Activated T-helper 1 cell treated with Interleukin-2 at 50 U/mL for 16 hours (primary cell): ENCODE measurements around the gene CCDC60.

ENCODE experiments used
- DNase-seq: peaks from one replicate; pipeline ENCODE4 v3.0.0-alpha.2; 2020; ENCODE audit warnings: low read depth

Gene CCDC60

GRCh38 chr12:119544765-119545625 lies 210.5 kb downstream of the CCDC60 start:
- peak; percentile 5 for DNase-seq

- DNase-seq, result no peak
These were observed 211.8 kb downstream of the CCDC60 start for GRCh38 chr12:119546340-119546739.

- no peak for DNase-seq
These were observed 212.5 kb downstream of the CCDC60 start for GRCh38 chr12:119547001-119547400.

GRCh38 chr12:119556854-119557253 lies 222.3 kb downstream of the CCDC60 start:
- DNase-seq, result no peak

- no peak for DNase-seq
These were observed 230.9 kb downstream of the CCDC60 start for GRCh38 chr12:119565404-119565803.

- no peak for DNase-seq
These were observed 236.2 kb downstream of the CCDC60 start for GRCh38 chr12:119570771-119571170.

GRCh38 chr12:119573086-119573485 lies 238.6 kb downstream of the CCDC60 start:
- DNase-seq, result no peak

GRCh38 chr12:119574255-119574654 lies 239.7 kb downstream of the CCDC60 start:
- no peak for DNase-seq

- DNase-seq, result no peak
These were observed 241.7 kb downstream of the CCDC60 start for GRCh38 chr12:119576118-119576810.

- DNase-seq, result no peak
These were observed 242.4 kb downstream of the CCDC60 start for GRCh38 chr12:119576915-119577314.

- DNase-seq, result no peak
These were observed 243.6 kb downstream of the CCDC60 start for GRCh38 chr12:119578112-119578511.

GRCh38 chr12:119589097-119589496 lies 254.6 kb downstream of the CCDC60 start:
- no peak for DNase-seq

GRCh38 chr12:119589634-119590033 lies 255.1 kb downstream of the CCDC60 start:
- DNase-seq, result no peak
